Measurements from ENCODE around the gene GYG2.

DNA sequence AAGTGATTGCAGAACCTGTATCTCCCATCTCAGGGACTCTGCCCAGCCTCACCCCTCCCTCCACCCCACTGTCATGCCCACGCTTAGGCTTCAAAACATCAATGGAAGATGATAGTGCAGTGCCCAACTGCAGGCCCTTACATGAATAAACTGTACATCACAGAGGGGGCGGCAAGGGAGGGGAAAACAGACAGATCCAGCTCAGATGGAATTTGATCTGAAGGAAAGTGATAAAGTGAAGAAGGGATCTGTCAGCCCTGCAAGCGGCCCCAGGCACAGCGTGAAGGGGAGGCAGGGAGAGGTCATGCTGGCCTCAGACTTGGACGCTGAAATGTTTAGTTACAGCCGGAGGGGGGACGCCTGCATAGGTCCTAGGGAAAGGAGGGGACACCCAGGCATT is 38.5 kb downstream of the GYG2 start:
- TF ChIP-seq, protein P1, sequence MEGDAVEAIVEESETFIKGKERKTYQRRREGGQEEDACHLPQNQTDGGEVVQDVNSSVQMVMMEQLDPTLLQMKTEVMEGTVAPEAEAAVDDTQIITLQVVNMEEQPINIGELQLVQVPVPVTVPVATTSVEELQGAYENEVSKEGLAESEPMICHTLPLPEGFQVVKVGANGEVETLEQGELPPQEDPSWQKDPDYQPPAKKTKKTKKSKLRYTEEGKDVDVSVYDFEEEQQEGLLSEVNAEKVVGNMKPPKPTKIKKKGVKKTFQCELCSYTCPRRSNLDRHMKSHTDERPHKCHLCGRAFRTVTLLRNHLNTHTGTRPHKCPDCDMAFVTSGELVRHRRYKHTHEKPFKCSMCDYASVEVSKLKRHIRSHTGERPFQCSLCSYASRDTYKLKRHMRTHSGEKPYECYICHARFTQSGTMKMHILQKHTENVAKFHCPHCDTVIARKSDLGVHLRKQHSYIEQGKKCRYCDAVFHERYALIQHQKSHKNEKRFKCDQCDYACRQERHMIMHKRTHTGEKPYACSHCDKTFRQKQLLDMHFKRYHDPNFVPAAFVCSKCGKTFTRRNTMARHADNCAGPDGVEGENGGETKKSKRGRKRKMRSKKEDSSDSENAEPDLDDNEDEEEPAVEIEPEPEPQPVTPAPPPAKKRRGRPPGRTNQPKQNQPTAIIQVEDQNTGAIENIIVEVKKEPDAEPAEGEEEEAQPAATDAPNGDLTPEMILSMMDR (IDR thresholded peaks at IDR 0.05; ENCODE audit: low read depth, low read length), result no peak
- TF ChIP-seq EZH2phosphoT487 (IDR thresholded peaks at IDR 0.05; ENCODE audit: low read depth), result no peak
